ENCODE measurements around the gene PCDH15.

PCDH15 gene

GRCh38 chr10:54665095-54665494 lies 135.9 kb downstream of the PCDH15 start:
- H3K4me3 ChIP-seq (ENCODE audit: low read length): no peak overlapping the region
- TF ChIP-seq ZNF274 (IDR thresholded peaks at IDR 0.05; ENCODE audit: low read depth, low read length): no peak

DNA sequence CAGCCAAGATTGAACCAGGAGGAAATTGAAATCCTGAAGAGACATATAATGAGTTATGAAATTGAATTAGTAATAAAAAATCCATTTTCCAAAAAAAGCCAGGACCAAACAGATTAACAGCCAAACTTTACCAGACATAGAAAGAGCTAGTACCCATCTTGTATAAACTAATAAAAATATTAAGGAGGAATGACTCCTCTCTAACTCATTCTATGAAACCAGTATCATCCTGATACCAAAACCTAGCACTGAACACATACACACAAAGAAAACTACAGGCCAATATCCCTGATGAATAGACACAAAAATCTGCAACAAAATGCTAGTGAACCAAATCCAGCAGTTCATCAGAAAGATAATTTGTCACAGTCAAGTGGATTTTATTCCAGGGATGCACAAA lies 140.6 kb downstream of the PCDH15 start:
- no peak for TF ChIP-seq ZNF274 (IDR thresholded peaks at IDR 0.05; ENCODE audit: low read depth, low read length)
- no peak overlapping the region for H3K4me3 ChIP-seq (ENCODE audit: low read length)

GRCh38 chr10:54656643-54657042 lies 144.4 kb downstream of the PCDH15 start:
- no peak overlapping the region for H3K4me3 ChIP-seq (ENCODE audit: low read length)

GRCh38 chr10:54653518-54653917 lies 147.5 kb downstream of the PCDH15 start:
- TF ChIP-seq ZNF274 (IDR thresholded peaks at IDR 0.05; ENCODE audit: low read depth, low read length): no peak
- H3K4me3 ChIP-seq (ENCODE audit: low read length): no peak overlapping the region

More at GRCh38 chr10:54656643-54657042, 144.4 kb downstream of the PCDH15 start:
- no peak for TF ChIP-seq ZNF274 (IDR thresholded peaks at IDR 0.05; ENCODE audit: low read depth, low read length)

- TF ChIP-seq ZNF274 (IDR thresholded peaks at IDR 0.05; ENCODE audit: low read depth, low read length): no peak
- no peak overlapping the region for H3K4me3 ChIP-seq (ENCODE audit: low read length)
These were observed 150.5 kb downstream of the PCDH15 start for GRCh38 chr10:54650547-54650946.

GRCh38 chr10:54622017-54622416 lies 179.0 kb downstream of the PCDH15 start:
- no peak for TF ChIP-seq ZNF274 (IDR thresholded peaks at IDR 0.05; ENCODE audit: low read depth, low read length)
- no peak overlapping the region for H3K4me3 ChIP-seq (ENCODE audit: low read length)

DNA sequence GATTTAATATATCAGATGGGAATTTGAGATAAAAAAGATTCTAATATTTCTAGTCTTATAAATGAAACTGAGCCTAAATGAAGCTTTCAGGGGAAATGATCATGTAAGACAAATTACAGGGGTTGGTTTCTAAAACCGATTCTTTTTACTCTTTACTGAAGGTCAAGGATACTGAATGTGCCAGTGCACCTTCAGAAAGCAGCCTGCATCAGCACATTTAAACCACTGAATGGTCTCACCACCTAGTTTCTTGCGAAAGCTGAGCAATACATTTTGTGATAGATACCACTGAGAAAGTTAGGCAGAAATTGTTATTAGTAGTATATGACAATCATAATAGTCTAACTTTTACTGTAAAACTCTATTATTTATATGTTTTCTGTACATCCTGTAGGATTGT lies 180.7 kb downstream of the PCDH15 start:
- H3K4me3 ChIP-seq (ENCODE audit: low read length): no peak overlapping the region
- no peak for TF ChIP-seq ZNF274 (IDR thresholded peaks at IDR 0.05; ENCODE audit: low read depth, low read length)

- no peak for TF ChIP-seq ZNF274 (IDR thresholded peaks at IDR 0.05; ENCODE audit: low read depth, low read length)
These were observed 187.0 kb downstream of the PCDH15 start for GRCh38 chr10:54614072-54614471.

DNA sequence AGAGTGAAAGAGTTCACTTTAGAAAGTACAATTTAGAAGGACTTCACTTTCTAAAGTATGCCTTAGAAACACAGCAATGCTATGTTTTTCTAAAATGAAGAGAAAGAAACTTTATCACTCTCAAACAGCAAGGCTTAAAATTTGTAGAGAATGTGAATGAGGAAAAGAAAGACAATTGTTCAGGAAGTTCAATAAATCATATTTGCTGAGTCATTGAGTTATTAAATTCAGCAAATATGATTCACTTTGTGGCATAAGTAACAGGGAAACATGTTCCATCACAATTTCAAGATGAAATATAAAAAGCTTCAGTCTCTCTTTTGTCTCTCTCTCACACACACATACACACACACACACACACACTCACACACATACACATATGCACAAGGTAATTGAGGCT lies 187.9 kb downstream of the PCDH15 start:
- TF ChIP-seq ZNF274 (IDR thresholded peaks at IDR 0.05; ENCODE audit: low read depth, low read length): no peak
- no peak overlapping the region for H3K4me3 ChIP-seq (ENCODE audit: low read length)

More at GRCh38 chr10:54614072-54614471, 187.0 kb downstream of the PCDH15 start:
- H3K4me3 ChIP-seq (ENCODE audit: low read length): no peak overlapping the region

GRCh38 chr10:54609423-54609822 lies 191.6 kb downstream of the PCDH15 start:
- TF ChIP-seq ZNF274 (IDR thresholded peaks at IDR 0.05; ENCODE audit: low read depth, low read length): no peak
- no peak overlapping the region for H3K4me3 ChIP-seq (ENCODE audit: low read length)

DNA sequence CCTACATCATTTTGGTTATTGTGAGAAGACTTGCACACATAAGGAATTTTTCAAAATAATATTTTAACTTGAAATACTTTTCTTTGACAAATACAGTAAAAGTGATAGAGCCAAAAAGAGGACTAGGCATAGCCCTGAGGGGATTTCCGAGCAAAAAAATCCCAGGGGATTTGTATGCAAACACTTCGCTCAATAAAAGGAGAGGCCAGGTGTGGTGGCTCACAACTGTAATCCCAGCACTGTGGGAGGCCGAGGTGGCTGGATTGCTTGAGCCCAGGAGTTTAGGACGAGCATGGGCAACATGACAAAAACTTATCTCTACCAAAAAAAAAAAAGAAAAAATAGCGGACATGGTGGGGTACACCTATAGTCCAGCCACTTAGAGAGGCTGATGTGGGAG lies 193.0 kb downstream of the PCDH15 start:
- TF ChIP-seq ZNF274 (IDR thresholded peaks at IDR 0.05; ENCODE audit: low read depth, low read length): no peak
- H3K4me3 ChIP-seq (ENCODE audit: low read length): no peak overlapping the region

GRCh38 chr10:54594289-54594688 lies 206.7 kb downstream of the PCDH15 start:
- TF ChIP-seq ZNF274 (IDR thresholded peaks at IDR 0.05; ENCODE audit: low read depth, low read length): no peak
- no peak overlapping the region for H3K4me3 ChIP-seq (ENCODE audit: low read length)

GRCh38 chr10:54587971-54588370 lies 213.1 kb downstream of the PCDH15 start:
- no peak for TF ChIP-seq ZNF274 (IDR thresholded peaks at IDR 0.05; ENCODE audit: low read depth, low read length)
- H3K4me3 ChIP-seq (ENCODE audit: low read length): no peak overlapping the region

DNA sequence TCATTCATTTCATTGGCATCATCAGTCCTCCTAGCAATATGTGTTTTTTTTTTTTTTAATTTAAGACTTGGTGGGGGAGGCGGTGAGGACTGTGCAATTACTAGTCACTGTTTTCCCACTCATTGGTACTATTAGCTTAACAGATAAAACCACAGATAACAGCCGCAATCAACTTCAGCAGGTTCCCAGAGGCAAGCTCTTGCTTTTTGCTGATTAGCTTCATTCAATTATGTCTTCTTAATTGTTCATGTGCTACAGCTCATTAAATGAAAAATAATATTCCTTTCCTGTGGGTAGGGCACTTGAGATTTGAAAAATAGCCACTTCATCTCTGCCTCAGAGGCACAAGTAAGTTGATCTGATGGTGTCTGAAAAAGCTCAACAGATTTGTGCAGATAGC lies 215.5 kb downstream of the PCDH15 start:
- H3K4me3 ChIP-seq (ENCODE audit: low read length): no peak overlapping the region
- no peak for TF ChIP-seq ZNF274 (IDR thresholded peaks at IDR 0.05; ENCODE audit: low read depth, low read length)

GRCh38 chr10:54577682-54578081 lies 223.3 kb downstream of the PCDH15 start:
- H3K4me3 ChIP-seq (ENCODE audit: low read length): no peak overlapping the region
- TF ChIP-seq ZNF274 (IDR thresholded peaks at IDR 0.05; ENCODE audit: low read depth, low read length): no peak

DNA sequence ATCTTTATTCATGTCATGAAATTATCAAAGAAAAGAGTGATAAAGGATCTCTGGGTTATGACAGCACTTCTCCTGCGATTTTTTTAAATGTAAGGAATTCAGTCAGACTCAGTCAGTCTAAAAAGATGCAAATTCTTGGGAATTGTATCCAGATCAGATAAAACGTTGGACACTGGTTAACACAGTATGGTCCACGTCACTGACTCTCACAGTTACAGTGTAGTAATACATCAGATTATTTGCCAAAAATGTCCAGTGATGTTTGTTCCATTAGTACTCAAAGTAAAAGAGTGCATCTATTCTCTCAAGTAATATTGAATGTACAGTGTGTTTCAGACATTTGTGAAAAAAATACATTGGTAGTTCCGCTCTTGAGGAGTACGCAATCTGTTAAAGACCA lies 224.5 kb downstream of the PCDH15 start:
- TF ChIP-seq ZNF274 (IDR thresholded peaks at IDR 0.05; ENCODE audit: low read depth, low read length): no peak
- H3K4me3 ChIP-seq (ENCODE audit: low read length): no peak overlapping the region

All from GM08714 (cell line).